Measurements from ENCODE around the gene SV2B. TPM values are rescaled to one million over a fixed set of nuclear protein-coding genes. Genes with fewer than 3 reads are reported as not detected.

The SV2B gene
- total and polyA plus RNA-seq, 2 donors (not counting 1 experiment from before 2014, with no cell fraction given) = not detected

- Histone ChIP-seq H3K9ac (ENCODE audit: low read length) (no peak overlapping the region), H3K27ac (ENCODE audit: low read length in 2 of 2) (no peak overlapping the region), H3K27me3 (replicated peaks in 1 of 4; ENCODE audit: control extremely low read depth in 1 of 4, control insufficient read depth in 3 of 4, insufficient read depth in 4 of 4, low read length in 3 of 4) (peaks cover 0 to 13% (median 6%) of the 10 kb centered on the region in 4 experiments), H3K4me1 (ENCODE audit: control insufficient read depth in 2 of 2, insufficient read depth in 2 of 2, low read length in 2 of 2) (no peaks in the 10 kb centered on the region), H2AFZ (ENCODE audit: insufficient read depth, low read depth, low read length, poor library complexity, severe bottlenecking) (no peak overlapping the region), H3K4me2 (replicated peaks; ENCODE audit: low read depth, low read length, poor library complexity, severe bottlenecking) (no peak overlapping the region), H3K4me3 (ENCODE audit: control extremely low read depth in 1 of 5, extremely low read depth in 1 of 5, insufficient read depth in 1 of 5, low read depth in 2 of 5, low read length in 4 of 5) (no peak overlapping the region), H3K79me2 (ENCODE audit: control insufficient read depth, insufficient read depth, low read length) (no peaks in the 10 kb centered on the region), H4K20me1 (ENCODE audit: control insufficient read depth, insufficient read depth, low read length, poor library complexity, severe bottlenecking) (no peaks in the 10 kb centered on the region), H3K9me3 (ENCODE audit: control extremely low read depth in 1 of 3, control insufficient read depth in 2 of 3, insufficient read depth in 1 of 3, low read length in 2 of 3) (peaks cover 0 to 8% (median 4%) of the 10 kb centered on the region in 3 donors), H3K36me3 (replicated peaks in 1 of 2; ENCODE audit: control extremely low read depth in 1 of 2, control insufficient read depth in 1 of 2, extremely low read depth in 1 of 2, insufficient read depth in 2 of 2, low read length in 1 of 2) (no peaks in the 10 kb centered on the region)
- Mint-ChIP-seq H3K4me1 (no peaks in the 10 kb centered on the region), H3K4me3 (no peak overlapping the region), H3K27ac (no peak overlapping the region), H3K9me3 (ENCODE audit: insufficient read depth) (peaks cover 6% of the 10 kb centered on the region), H3K27me3 (peaks cover 45% of the 10 kb centered on the region)
- ATAC-seq (ENCODE audit: low read depth) (no peak), DNase-seq (no peak)
- intact Hi-C loops (cut with micrococcal nuclease) = no loop called here
- ChIA-PET POLR2A (no interaction called here), CTCF (no interaction called here)
- WGBS (ENCODE audit: insufficient coverage) = 86% methylated on average over 5 of the region's 5 CpGs
- TF ChIP-seq EZH2 (IDR thresholded peaks at IDR 0.05; ENCODE audit: borderline replicate concordance, insufficient read depth, low read depth, low read length, poor library complexity, severe bottlenecking) (no peak), CTCF (IDR thresholded peaks at IDR 0.05) (no peak)
Measured at GRCh38 chr15:91061997-91062396, 38.1 kb upstream of the SV2B start.

- Mint-ChIP-seq H3K27ac (no peak overlapping the region), H3K9me3 (ENCODE audit: insufficient read depth) (peaks cover 6% of the 10 kb centered on the region), H3K4me3 (no peak overlapping the region), H3K27me3 (peaks cover 40% of the 10 kb centered on the region), H3K4me1 (no peaks in the 10 kb centered on the region)
- H3K9ac ChIP-seq (ENCODE audit: low read length) = no peak overlapping the region
- no peaks in the 10 kb centered on the region for H3K4me1 ChIP-seq (ENCODE audit: control insufficient read depth in 2 of 2, insufficient read depth in 2 of 2, low read length in 2 of 2)
- intact Hi-C loops (cut with micrococcal nuclease) = no loop called here
- H3K79me2 ChIP-seq (ENCODE audit: control insufficient read depth, insufficient read depth, low read length) = no peaks in the 10 kb centered on the region
- peaks cover 0 to 9% (median 0%) of the 10 kb centered on the region in 4 experiments for H3K27me3 ChIP-seq (replicated peaks in 1 of 4; ENCODE audit: control extremely low read depth in 1 of 4, control insufficient read depth in 3 of 4, insufficient read depth in 4 of 4, low read length in 3 of 4)
- no peaks in the 10 kb centered on the region for H3K36me3 ChIP-seq (replicated peaks in 1 of 2; ENCODE audit: control extremely low read depth in 1 of 2, control insufficient read depth in 1 of 2, extremely low read depth in 1 of 2, insufficient read depth in 2 of 2, low read length in 1 of 2)
- no peak overlapping the region for H3K4me3 ChIP-seq (ENCODE audit: control extremely low read depth in 1 of 5, extremely low read depth in 1 of 5, insufficient read depth in 1 of 5, low read depth in 2 of 5, low read length in 4 of 5)
- CTCF ChIA-PET = no interaction called here
- H2AFZ ChIP-seq (ENCODE audit: insufficient read depth, low read depth, low read length, poor library complexity, severe bottlenecking) = no peak overlapping the region
- ATAC-seq (ENCODE audit: low read depth) = no peak
- no peak for DNase-seq
- no peaks in the 10 kb centered on the region for H4K20me1 ChIP-seq (ENCODE audit: control insufficient read depth, insufficient read depth, low read length, poor library complexity, severe bottlenecking)
- peaks cover 0 to 8% (median 4%) of the 10 kb centered on the region in 3 donors for H3K9me3 ChIP-seq (ENCODE audit: control extremely low read depth in 1 of 3, control insufficient read depth in 2 of 3, insufficient read depth in 1 of 3, low read length in 2 of 3)
- 80% methylated on average over 1 of the region's 2 CpGs for WGBS (ENCODE audit: insufficient coverage)
- H3K27ac ChIP-seq (ENCODE audit: low read length in 2 of 2) = no peak overlapping the region
- H3K4me2 ChIP-seq (replicated peaks; ENCODE audit: low read depth, low read length, poor library complexity, severe bottlenecking) = no peak overlapping the region
- no peak for TF ChIP-seq CTCF (IDR thresholded peaks at IDR 0.05)
- TF ChIP-seq EZH2 (IDR thresholded peaks at IDR 0.05; ENCODE audit: borderline replicate concordance, insufficient read depth, low read depth, low read length, poor library complexity, severe bottlenecking) = no peak
- POLR2A ChIA-PET = no interaction called here
Measured at GRCh38 chr15:91065505-91065904, 34.6 kb upstream of the SV2B start.

Measured in B cell (primary cell).